Embryonic facial prominence (tissue), 1 donor: ENCODE measurements around the gene CWH43.
"Not testable (repeated sequence)": the region's sequence is repeated elsewhere in the genome, so short reads cannot be mapped to it uniquely, and the experiment has no call there.

Source experiments
- DNase-seq: peaks from one replicate; pipeline ENCODE4 v3.0.0-alpha.2; 2016; ENCODE audit errors: extremely low spot score

The CWH43 gene

GRCh38 chr4:48976041-48976440, 10.0 kb upstream of the CWH43 start:
- no peak for DNase-seq

DNA sequence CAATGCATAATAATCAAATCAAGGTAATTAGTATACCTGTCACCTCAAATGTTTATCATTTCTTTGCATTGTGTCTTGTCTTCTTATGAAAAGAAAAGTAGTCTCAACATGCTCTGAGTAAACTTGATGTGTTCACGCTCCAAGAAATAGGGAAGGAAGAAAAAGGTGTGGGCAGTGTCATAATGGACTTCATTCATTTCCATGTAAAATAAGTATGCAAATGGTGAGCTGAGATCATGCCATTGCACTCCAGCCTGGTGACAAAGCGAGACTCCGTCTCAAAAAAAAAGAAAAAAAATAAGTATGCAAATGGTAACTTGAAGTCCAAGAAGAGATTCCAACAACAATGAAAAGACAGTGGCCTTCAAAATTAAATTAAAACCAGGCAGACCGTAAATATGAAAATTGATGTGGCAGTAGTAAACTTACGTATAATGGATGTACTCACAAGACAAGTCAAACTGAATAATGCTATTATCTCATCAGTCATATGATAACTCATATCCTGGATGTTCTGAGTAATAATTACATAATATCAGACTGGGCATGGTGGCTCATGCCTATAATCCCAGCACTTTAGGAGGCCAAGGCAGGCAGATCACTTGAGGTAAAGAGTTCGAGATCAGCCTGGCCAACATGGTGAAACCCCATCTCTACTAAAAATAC, 6.0 kb upstream of the CWH43 start:
- no peak for DNase-seq

GRCh38 chr4:48984005-48984404, 2.1 kb upstream of the CWH43 start:
- not testable (repeated sequence) for DNase-seq

DNA sequence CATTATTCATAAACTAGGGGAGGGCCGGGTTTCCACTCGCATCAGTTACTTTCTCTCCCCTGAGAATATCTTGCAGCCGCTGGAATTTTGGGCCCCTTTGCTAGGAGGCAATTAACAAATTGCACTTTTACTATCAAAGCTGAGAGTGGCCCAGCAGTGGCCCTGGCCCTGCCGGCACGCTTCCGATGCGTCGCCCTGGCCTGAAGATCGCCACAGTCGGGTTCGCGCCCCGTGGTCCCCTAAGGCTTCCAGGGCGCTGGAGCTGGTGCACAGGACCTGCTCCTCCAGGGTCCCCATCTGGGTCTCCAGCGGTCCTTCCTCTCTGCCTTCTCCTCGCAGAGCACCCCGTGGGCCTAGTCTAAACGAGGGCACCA, 486 bp upstream of the CWH43 start:
- DNase-seq: no peak

DNA sequence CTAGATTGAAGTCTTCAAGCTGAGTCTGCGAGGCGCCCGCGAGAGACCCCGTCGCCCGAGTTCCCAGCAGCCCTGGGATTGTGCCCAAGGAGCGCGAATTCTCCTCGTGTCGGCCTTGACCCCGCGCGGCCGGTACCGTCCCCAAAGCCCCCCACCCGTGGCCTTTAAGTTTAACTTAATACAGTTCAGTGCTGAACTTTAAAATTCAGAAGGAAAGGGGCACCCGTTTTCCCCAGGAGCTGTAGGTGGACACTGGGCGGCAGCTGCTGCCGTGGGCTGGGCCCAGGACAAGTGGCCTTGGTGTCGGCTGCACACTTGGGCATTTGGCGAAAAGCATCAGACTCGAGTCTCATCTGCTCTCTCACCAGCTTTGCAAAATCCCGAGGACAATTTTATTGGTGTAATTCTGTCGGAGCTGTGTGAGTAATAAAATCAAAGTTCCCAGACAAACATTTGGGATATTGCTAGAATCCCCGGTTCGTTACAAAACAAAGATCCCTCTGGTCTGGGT, 634 bp downstream of the CWH43 start:
- no peak for DNase-seq

DNA sequence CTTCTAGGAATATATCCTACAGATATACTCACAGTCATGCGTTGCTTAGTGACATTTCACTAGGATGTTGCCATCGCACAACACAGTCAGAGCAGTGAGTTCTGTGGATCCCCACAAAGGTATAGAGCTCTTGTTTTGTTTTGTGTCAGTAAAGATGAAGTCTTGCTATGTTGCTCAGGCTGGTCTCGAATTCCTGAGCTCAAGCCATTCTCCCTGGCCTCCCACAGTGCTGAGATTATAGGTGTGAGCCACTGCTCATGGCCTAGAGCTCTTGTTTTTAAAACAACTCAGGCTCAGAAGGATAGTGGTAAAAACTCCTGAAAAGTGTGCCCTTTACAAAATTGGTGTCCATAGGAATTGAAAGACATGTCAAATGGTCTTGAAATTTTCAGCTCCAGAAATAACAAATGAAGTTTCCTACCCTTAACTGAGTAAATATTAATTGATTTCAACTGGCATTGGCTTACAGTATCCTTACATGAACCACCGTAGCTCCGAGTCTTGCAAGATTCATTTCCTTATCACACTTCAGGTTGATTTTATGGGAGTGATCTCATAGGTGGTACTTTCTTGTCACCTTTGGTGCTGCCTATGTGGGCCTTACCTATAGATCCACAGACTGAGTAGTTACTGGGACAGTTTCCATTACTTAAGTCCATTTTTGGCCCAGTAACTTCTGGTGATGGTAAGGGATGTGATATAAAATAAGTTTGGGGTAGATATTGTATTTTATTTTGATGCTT, 3.6 kb downstream of the CWH43 start:
- no peak for DNase-seq

DNA sequence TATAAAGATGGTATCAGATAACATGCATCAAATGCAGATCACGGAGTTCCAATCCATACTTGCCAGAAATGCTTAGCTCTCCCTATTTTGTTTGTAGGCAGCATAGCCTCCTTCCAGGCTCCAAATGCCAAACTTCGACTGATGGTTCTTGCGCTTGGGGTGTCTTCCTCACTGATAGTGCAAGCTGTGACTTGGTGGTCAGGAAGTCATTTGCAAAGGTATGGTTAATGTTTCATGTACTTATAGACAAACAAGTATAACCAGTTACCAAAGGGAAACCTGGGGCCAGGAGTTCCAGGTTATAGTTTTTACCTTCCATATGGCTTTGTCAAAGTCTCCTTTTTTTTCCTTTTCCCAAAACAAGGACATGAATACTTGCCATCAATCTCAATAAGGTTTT, 5.3 kb downstream of the CWH43 start:
- DNase-seq: no peak

GRCh38 chr4:48997962-48998361, 11.9 kb downstream of the CWH43 start:
- no peak for DNase-seq

DNA sequence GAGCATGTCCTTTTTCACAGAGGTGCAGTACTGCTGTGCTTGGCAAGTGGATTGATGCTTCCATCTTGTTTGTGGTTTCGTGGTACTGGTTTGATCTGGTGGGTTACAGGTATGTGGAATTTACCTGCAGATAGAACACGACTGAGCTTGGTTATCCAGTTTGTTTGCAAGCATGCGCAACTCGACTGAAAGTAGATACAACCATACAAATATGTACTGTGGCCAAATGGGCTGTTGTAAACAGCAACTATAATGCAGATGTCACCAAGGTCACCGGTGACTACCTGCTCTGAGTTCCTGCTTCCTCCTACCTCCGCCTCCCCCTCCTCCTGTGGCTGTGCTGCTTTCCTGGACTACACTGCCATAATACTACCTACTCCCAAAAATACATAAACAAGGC, 12.4 kb downstream of the CWH43 start:
- DNase-seq: no peak

DNA sequence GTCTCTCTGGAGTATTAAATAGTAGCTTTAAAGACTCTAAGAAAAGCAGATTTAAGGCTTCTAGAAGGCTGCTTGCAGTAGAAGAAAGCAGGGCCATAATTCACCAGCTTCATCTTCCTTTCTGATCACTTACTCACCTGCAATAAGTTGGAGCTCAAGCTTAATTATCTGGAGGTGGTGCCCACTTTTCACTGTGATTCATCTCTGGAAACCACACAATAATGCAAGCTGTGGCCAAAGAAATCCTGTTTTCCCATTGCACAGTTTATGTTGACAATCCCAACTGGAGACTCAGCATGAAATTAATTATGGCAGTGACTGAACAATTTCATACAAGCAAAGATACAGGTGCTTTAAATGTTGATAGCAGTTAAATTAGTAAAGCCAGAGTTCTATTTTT, 14.7 kb downstream of the CWH43 start:
- no peak for DNase-seq

DNA sequence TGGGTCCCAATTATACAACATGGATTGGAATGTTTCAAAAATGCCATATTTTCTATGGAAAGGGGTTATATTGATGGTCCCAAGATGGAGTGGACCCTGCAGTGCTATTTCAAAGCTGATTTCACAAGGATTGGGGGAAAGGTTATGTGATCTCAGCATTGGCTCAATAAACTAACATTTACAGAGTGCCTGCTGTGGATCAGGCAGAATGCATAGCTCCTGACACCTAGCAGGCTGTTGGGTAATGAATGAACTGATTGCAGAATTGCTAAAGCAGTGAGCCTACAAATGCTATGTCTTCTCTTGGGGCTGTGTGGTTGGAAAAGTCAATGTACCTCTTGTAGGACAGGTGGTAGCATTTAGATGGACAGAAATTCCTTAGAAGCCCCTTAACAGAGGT, 16.9 kb downstream of the CWH43 start:
- DNase-seq: no peak

DNA sequence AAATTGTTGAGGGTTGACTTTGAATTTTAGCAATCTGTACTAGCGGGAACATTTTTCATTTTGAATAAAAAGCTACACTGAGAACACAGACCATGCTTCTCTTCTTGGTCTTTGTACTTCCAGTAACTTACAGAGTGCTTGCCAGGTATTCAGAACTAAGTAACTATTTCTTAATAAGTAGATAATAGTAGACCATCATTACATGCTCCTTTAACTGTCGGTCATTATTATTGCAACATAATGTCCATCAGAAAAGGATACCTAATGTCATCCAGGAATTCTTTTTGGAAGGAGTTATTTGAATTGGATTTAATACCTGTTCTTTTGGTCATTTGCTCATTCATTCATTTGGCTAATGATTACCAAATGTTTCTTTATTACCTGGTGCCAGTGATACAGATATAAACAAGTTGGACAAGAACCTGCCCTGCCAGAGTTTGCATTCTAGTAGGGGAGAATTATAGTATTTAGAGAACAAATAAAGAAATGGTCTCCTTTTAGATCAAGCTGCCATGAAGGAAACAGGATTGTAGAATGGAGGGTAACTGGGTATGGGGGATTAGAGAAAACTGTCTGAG, 32.7 kb downstream of the CWH43 start:
- no peak for DNase-seq

DNA sequence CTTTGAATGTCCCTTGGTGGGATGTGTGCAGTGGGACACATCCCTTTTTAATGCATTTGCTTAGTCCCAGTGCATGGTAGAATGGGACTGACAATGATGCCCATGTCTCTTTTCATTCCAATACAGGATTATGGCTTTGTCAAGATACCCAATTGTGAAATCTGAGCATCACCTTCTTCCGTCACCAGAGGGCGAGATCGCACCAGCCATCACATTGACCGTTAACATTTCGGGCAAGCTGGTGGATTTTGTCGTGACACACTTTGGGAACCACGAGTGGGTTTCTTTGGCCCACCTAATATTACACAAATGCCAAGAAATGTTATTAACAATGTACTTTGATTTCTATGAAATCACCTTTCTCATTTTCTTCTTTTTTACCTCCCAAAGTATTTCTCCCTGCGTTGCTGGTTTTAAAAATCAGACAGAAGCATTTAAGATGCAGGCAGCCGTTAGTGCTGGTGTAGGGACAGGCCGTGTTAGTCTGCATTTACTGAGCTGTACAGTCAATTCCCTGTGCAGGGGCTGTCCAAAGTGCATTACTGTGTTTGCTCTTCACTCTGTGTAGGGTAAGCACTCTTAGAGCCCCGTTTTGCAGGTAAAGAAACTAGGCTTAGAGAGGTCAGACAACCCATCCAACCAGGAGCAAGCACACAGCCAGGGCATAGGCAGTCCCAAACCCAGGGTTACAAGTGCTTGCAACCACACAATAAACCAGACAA, 46.5 kb downstream of the CWH43 start:
- DNase-seq: no peak

DNA sequence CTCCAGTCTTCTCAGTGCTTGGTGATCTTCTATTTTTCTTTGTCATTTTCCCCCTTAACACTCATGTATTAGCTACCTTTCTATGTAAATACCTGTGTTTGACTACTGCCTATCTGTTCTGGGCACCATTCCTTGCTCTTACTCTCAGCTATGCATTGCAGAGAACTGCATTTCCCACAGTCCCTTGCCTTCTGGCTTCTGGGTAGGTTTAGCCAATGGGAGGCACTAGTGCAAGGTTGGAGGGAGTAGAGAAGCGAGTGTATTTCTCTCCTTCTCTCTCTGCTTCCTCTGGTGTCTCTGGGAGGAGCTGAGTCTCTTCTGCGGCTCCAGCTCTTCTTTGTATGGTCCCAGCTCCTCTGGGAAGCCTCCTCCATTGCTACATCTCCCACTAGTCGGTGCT, 50.5 kb downstream of the CWH43 start:
- DNase-seq: no peak

DNA sequence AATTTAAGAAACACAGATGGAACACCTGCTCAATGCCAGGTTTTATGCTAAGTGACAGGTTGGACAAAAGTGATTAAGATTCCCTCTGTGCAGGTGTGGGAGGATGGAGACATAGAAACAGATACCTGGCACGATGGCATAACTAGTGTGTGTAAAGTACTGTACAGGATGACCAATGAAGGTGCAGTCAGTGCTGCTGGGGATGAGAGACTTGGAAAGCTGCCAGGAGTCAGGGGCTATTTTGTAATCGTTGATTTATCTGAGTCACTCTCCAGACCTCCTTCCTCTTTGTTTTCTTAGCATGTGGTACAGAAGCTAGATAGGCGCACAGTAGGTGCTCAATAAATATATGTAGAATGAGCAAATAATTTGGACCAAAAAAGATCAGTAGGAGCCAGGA, 58.2 kb downstream of the CWH43 start:
- no peak for DNase-seq

DNA sequence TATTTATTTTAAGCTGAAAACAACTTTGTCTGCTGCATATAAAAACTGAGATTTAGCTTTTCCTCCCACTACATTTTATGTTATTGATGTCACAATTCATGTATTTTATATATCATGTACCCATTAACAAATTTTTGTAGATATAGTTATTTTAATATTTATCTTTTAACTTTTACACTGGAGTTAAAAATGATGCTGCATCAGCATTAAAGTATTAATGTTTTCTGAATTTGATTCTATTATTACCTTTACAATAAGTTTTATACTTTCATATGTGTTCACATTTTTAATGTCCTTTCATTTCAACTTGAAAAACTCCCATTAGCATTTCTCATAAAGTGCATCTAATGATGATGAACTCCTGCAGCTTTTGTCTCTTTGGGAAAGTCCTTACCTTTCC, 72.2 kb downstream of the CWH43 start:
- DNase-seq: no peak

DNA sequence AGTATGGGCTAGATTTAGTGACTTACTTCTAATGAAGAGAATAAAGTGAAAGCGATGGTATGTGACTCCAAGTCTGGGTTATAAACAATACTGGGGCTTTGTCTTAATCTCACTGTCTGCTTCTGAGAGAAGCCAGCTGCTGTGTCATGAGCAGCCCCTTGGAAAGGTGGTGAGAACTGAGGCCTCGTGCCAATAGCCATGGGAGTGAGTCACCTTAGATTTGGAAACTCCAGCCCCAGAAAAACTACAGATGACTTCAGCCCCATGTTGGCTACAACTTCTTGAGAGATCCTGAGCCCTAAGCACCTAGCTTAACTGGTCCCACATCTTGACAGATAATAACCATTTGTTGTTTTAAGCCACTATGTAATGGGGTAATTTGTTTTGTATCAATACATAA, 77.6 kb downstream of the CWH43 start:
- DNase-seq: no peak

DNA sequence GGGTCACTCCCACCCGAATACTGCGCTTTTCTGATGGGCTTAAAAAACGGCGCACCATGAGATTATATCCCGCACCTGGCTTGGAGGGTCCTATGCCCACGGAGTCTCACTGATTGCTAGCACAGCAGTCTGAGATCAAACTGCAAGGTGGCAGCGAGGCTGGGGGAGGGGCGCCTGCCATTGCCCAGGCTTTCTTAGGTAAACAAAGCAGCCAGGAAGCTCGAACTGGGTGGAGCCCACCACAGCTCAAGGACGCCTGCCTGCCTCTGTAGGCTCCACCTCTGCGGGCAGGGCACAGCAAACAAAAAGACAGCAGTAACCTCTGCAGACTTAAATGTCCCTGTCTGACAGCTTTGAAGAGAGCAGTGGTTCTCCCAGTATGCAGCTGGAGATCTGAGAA, 86.1 kb downstream of the CWH43 start:
- DNase-seq: not testable (repeated sequence)

DNA sequence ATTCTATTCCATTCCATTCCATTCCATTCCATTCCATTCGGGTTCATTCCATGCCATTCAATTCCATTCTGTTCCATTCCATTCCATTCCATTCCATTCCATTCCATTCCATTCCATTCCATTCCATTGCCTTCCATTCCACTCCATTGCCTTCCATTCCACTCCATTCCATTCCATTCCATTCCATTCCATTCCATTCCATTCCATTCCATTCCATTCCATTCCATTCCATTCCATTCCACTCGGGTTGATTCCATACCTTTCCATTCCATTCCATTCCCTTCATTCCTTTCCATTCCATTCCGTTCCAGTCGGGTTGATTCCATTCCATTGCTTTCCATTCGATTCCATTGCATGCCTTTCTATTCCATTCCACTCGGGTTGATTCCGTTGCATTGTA, 105.8 kb downstream of the CWH43 start:
- not testable (repeated sequence) for DNase-seq

- not testable (repeated sequence) for DNase-seq
Measured at GRCh38 chr4:49092608-49093135, 106.6 kb downstream of the CWH43 start.

GRCh38 chr4:49096215-49096614, 110.1 kb downstream of the CWH43 start:
- DNase-seq: not testable (repeated sequence)

DNA sequence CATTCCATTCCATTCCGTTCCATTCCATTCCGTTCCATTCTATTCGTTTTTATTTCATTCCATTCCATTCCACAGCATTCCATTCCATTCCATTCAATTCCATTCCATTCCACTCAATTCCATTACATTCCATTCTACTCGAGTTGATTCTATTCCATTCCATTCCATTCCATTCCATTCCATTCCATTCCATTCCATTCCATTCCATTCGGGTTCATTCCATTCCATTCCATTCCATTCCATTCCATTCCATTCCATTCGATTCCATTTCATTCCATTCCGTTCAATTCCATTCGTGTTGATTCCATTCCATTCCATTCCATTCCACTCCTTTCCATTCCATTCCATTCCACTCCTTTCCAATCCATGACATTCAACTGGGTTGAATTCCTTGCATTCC, 110.6 kb downstream of the CWH43 start:
- DNase-seq: not testable (repeated sequence)
